GM21723 (cell line): ENCODE measurements around the gene CCDC138.
A peak's percentile ranks its signal among the peaks of the same experiment; 100 is the strongest.
"Not testable (repeated sequence)": the region's sequence is repeated elsewhere in the genome, so short reads cannot be mapped to it uniquely, and the experiment has no call there.

ENCODE experiments used
- ATAC-seq: cut with Tn5 transposase; IDR thresholded peaks from one replicate; pipeline ENCODE4 v1.9.1; 2021; ENCODE audit warnings: mild to moderate bottlenecking, moderate library complexity; ENCODE audit not compliant: unreplicated experiment

The CCDC138 gene

DNA sequence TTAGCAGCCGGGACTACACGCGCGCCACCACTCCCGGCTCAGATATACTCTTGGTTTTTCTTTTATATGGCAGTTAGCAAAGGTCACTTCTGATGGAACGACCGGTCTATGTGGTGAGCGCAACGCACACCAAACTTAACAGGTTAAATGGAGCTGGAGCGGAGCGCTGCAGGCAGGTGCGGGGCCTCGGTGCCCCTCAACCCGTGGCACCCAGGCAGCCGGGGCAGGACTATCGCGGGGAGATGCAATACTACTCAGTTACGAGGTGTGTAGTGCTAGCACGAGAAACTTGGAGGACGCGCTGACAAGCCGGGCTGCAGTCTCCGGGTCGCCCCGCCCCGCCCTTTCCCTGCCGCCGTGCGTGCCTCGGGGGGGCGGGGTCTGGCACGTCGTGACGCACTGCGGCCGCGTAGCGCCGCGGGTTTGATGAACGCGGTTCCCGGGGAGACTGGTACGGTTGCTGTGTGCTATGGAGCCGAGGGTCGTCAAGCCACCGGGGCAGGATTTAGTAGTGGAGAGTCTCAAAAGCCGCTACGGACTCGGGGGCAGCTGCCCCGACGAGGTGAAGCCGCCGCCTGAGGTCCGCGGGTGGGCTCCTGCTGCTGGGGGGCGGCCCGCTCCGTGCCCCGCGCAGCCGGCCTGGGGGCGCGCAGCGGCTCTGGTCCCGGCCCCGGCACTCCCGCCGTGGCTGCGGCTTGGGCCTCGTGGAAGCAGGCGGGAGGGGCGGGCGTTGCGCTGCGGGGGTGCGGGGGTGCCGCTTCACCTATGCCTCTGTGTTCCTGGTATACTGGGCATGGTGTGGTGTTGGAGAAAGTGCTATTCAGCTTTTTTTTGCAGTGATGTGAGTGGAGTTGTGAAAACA lies at the start of gene CCDC138:
TSS of gene CCDC138 (plus strand) at position 418 of the 862 bp plus-strand sequence. CDS start at position 470, 52 bp downstream.
- ATAC-seq: peak; percentile 97

- not testable (repeated sequence) for ATAC-seq
These were observed 28.6 kb upstream of the CCDC138 start for GRCh38 chr2:108757973-108758372.

GRCh38 chr2:108762618-108763017 lies 24.0 kb upstream of the CCDC138 start:
- not testable (repeated sequence) for ATAC-seq

- not testable (repeated sequence) for ATAC-seq
These were observed 19.9 kb upstream of the CCDC138 start for GRCh38 chr2:108766671-108767070.

DNA sequence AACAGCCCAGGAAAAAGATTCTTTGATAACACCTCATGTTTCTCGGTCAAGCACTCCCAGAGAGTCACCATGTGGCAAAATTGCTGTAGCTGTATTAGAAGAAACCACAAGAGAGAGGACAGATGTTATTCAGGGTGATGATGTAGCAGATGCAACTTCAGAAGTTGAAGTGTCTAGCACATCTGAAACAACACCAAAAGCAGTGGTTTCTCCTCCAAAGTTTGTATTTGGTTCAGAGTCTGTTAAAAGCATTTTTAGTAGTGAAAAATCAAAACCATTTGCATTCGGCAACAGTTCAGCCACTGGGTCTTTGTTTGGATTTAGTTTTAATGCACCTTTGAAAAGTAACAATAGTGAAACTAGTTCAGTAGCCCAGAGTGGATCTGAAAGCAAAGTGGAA lies 18.7 kb upstream of the CCDC138 start:
- ATAC-seq: not testable (repeated sequence)

DNA sequence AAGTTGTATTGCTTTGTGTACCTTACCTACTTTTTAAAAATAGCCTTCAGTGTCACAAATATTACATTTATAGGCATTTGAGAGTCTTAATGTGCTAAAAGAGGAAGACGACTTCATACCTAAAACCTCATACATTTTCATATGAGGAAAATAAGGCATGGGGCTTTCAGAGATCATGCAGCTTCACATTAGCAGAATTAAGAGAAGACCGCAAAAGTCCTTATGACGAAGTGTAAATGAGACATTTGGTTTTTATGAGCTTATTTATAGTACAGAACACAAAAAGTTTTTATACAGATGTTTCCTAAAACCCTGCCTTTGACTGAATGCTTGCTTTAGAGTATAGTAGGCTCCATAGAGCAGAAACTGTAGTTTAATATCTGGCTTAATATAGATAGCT lies 10.1 kb upstream of the CCDC138 start:
- peak; percentile 81 for ATAC-seq

- ATAC-seq: no peak
These were observed 7.7 kb upstream of the CCDC138 start for GRCh38 chr2:108778857-108779256.

DNA sequence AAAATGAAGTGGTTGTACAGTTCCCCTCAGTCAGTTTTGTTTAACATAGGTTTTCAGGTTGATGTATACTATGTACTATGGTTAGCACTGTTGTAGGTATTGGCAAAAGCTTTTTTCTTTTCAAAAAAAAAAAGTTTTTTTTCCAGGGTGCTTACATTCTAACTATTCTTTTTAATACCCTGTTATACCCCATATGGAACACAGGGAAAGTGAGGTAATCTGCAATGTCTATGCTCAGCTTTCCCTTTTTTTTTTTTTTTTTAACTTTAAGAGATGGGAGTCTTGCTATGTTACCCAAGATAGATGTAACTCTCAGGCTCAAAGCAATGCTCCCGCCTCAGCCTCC lies 590 bp upstream of the CCDC138 start:
- ATAC-seq: peak; percentile 3

DNA sequence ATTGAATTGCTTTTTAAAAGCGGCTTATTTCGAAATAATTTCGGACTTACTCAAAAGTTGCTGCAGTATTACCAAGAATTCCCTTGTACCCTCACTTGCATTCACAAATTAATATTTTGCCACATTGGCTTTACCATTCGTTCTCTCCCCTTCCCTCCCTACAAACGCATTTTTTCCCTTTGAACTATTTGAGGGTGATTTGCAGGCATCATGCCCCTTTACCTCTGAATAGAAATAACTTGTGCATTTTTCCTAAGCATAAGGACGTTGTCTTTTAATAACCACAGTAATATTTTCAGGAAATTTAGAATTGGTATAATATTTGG lies 608 bp downstream of the CCDC138 start:
- no peak for ATAC-seq

GRCh38 chr2:108803045-108803736 lies 16.6 kb downstream of the CCDC138 start:
- ATAC-seq: no peak

DNA sequence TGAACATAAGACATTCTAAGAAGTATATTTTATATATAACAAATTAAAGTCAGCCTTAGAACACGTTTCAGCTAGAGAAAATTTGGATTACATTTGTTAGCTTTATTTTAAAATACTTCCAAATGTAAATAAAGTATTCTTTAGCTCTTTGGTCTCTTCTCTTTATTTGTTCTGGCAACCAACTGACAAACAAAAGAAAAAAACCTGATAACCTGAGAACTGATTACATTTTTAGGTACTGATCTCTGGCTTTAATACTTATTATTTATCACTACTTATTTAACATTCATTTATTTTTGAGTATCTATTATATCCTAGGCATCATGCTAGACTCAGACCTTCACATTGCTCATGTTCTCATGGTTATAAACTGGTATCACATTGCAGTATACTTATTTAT lies 18.5 kb downstream of the CCDC138 start:
- no peak for ATAC-seq

DNA sequence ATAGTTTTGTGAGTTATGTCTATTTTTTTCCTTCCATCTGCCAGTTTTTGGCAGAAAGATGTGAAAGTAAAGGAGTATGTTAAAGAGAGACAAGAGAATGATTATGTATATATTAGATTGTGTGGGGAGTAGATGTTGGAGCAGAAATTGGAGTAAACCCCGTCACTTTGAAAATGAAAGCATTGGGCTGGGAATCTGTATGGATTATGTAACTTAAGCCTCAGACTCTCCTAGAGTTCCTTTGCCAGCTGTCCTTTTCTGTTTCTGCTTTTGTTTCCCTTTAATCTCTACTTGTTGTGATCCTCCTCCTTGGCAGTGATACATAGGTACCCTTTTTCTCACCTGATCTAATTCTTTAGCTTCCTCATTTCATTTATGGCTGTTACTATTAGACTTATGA lies 19.2 kb downstream of the CCDC138 start:
- ATAC-seq: no peak

DNA sequence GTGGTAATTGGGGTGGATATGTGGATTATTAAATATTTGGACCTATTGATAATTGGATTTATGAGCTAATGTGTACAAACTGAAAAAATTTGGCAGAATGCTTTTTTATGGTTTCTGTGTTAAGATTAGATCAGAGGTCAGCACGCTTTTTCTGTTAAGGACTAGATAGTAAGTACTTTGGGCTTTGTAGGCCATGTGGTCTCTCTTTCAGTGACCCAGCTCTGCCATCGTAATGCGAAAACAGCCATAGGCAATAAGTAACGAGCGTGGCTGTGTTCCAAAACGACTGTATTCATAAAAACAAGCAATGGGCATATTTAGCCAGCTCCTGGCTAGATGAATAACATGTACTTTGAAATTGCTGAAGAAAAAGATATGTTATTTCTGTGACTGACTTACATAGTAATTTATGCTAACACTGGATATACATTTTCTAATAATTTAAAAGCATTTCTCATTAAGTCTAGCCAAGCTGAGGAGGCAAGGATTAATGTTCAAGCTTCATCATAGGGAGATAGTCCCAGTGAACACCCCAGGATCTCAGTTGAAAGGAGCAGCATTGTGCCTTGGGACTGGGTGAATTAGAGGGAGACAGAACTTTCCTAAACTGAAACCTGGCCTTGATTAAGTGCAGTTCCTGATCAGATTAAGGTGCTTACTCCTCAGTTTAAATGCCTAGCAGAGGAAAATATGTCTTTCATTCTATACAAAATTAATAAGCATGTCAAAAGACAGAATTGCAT lies 20.0 kb downstream of the CCDC138 start:
- no peak for ATAC-seq

DNA sequence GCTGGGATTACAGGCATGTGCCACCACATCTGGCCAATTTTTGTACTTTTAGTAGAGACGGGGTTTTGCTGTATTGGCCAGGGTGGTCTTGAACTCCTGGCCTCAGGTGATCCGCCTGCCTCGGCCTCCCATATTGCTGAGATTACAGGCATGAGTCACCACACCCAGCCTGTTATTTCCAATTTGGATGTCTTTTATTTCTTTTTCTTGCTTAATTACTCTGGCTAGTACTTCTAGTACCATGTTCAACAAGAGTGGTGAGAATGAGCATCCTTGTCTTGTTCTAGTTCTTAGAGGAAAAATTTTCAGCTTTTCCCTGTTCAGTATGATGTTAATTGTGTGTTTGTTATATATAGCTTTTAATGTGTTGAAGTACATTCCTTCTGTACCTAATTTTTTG lies 23.4 kb downstream of the CCDC138 start:
- no peak for ATAC-seq

DNA sequence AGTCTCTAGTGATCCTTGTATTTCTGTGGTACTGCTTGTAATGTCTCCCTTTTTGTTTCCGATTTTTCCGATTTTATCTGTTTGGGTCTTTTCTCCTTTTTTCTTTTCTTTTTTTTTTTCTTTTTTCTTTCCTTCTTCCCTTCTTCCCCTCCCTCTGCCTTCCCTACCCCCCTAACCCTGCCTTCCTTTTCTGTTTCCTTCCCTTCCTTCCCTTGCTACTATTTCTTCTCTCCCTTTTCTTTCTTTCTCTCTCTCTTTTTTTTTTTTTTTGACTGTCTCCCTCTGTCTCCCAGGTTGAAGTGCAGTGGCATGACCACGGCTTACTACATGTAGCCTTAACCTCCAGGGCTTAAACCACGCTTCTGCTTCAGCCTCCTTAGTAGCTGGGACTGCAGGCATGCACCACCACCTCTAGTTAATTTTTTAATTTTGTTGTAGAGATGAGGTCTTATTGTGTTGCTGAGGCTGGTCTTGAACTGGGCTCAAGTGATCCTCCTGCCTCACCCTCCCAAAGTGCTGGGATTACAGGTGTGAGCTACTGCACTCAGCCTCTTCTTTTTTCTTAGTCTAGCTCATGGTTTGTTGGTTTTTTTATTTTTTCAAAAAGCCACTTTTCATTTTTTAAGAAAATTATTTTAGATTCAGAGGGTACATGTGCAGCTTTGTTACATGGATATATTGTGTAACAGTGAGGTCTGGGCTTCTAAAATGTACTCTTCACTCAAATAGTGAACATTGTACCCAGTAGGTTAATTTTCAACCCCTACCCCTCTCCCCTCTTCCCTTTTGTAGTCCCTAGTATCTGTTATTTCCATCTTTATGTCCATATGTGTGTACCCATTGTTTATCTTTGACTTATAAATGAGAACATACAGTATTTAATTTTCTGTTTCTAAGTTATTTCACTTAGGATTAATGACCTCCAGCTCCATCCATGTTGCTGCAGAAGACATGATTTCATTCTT lies 24.7 kb downstream of the CCDC138 start:
- no peak for ATAC-seq

GRCh38 chr2:108813732-108814131 lies 27.2 kb downstream of the CCDC138 start:
- no peak for ATAC-seq

- ATAC-seq: no peak
These were observed 33.9 kb downstream of the CCDC138 start for GRCh38 chr2:108820482-108820881.

- no peak for ATAC-seq
These were observed 36.7 kb downstream of the CCDC138 start for GRCh38 chr2:108823286-108823685.

DNA sequence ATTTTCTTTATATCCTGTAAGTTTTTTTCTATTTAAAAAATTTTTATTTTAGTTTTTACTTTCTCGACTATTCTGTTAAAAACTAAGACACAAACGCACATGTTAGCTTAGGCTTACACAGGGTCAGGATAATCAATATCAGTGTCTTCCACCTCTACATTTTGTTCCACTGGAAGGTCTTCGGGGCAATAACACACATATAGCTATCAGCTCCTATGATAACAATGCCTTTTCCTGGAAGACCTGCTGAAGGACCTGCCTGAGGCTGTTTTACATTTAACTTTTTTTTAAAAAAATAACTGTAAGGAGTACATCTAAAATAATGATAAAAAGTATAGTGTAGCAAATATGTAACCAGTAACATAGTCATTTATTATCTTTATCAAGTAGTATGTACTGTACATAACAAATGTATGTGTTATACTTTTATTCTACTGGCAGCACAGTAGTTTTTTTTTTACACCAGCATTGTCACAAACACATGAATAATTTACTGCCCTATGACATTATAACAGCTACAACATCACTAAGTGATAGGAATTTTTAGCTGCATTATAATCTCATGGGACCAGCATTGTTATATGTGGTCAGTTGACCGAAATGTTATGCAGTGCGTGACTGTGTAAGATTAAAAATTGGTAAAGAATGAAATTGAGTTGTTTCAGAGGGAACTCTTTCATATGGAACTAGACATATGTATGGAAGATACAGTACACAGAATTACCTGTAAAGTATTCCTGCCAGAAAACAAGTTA lies 37.9 kb downstream of the CCDC138 start:
- no peak for ATAC-seq

DNA sequence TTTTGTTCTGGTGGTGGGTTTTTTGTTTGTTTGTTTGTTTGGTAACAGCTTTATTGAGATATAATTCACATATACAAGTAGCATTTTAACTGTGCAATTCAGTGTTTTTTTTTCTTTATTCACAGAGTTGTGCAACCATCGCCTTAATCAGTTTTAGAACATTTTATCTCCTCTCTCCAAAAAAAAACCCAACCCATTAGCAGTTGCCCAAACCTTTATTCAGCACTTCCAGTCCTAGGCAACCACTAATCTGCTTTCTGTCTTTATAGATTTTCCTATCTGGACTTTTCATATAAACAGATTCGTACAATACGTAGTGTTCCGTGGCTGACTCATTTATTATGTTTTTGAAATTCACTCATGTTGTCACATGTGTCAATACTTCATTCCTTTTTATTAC lies 38.7 kb downstream of the CCDC138 start:
- ATAC-seq: no peak
